HG03571 (cell line): ENCODE results near the gene ANAPC2.

Source experiments
- ATAC-seq: cut with Tn5 transposase; IDR thresholded peaks from one replicate; pipeline ENCODE4 v1.9.1; 2021; ENCODE audit not compliant: unreplicated experiment

The ANAPC2 gene

DNA sequence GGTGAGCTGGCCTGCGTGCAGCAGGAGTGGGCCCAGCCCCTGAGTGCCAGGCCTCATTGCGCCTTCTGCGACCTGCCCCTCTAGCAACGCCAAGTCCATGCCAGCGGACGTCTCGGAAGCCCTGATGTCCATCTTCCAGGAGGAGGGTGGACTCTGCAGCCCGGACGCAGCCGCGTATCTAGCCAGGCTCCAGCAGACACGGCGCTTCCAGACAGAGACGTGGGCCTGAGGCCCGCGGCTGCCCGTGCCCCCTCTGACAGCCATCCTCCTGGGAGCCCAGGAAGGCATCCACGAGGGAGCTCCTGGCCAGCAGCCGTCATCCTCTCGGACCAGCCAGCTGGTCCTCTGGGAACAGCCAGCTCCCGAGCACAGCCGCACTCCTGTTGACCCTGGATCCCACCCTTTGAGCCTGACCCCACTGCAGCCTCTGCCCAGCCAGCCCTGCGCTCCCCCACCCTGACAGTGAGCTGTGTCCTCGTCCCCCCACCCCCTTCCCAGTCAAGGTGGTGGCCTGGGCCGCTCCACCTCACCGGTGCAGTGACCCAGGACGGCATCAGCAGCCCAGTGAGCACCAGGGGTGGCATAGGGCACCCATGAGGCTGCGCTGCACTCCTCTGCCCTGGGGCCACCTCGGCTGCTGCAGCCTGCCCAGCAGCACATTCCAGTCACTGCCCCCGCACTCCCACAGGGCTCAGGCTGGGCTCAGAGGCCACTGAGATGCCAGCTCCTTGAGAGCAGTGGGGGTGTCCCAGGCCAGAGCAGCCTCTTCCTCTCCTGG lies 28.0 kb upstream of the ANAPC2 start:
- no peak for ATAC-seq

DNA sequence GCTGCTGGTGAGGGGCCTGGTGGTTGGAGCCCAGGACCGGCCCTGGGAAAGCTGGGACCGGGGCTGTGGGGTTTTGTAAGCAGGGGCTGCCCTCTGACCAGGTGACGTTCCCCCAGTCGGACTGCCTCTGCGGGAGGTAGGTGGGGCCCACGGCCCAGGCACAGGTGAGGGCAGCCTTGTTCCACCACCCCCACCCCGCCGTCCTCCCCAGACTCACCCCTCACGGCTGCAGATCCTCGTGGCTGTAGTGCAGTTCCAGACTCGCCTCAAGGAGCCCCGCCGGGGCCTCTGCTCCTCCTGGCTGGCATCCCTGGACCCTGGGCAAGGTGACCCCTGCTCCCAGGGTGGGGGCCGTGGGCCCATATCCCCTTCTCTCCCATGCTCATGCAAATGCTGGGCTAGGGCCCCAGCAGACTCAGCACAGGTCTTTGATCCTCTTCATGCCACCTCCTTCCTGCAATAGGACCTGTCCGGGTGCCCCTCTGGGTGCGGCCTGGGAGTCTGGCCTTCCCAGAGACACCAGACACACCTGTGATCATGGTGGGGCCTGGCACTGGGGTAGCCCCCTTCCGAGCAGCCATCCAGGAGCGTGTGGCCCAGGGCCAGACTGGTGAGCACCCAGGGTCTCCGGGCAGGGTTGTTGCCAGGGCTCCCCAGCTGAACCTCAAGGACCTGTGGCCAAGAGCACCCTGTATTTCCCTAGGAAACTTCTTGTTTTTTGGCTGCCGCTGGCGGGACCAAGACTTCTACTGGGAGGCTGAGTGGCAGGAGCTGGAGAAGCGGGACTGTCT lies 27.0 kb upstream of the ANAPC2 start:
- no peak for ATAC-seq

DNA sequence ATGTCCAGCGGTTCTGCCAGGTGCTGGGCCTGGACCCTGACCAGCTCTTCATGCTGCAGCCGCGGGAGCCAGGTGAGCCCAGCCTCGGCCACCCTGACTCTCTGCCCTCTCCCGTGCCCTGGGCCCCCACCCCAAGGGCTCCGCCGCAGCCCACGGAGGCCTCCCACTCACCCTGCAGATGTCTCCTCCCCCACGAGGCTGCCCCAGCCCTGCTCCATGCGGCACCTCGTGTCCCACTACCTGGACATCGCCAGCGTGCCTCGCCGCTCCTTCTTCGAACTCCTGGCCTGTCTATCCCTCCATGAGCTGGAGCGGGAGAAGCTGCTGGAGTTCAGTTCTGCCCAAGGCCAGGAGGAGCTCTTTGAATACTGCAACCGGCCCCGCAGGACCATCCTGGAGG lies 26.3 kb upstream of the ANAPC2 start:
- ATAC-seq = no peak

DNA sequence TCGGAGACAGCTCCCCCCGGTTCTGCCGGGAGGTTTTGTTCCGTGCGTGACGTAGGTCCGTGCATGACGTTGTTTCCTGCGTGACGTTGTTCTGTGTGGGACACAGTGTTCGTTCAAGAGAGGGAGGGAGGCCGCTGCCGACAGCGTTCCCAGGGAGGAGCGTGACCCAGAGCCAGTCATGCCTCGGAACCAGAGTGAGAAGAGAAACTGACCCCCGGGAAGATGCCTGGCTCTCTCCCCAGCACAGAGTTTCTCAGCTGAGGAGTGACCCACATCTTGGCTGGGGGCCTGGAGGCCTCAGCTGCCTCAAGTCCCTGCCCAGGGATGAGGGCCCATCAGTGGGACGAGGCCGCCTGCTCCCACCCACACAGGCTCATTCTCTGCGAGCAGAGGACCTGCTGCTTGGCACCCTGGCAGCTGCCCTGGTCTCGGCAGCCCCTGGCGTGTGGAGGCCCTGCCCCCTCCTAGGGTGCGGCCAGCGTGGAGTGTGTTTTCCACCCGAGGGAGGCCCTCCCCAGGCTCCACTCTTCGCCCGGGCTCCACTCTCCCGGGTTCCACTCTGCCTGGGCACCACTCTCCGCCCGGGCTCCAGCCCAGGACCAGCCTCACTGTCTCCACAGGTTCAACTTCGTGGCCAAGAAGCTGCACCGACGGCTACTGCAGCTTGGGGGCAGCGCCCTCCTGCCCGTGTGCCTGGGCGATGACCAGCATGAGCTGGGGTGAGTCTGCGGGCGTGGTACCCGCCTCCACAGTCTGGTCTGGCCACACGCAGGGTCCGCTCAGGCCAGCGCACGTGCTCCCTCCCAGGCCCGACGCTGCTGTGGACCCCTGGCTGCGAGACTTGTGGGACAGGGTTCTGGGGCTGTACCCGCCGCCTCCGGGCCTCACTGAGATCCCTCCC lies 25.1 kb upstream of the ANAPC2 start:
- no peak for ATAC-seq

DNA sequence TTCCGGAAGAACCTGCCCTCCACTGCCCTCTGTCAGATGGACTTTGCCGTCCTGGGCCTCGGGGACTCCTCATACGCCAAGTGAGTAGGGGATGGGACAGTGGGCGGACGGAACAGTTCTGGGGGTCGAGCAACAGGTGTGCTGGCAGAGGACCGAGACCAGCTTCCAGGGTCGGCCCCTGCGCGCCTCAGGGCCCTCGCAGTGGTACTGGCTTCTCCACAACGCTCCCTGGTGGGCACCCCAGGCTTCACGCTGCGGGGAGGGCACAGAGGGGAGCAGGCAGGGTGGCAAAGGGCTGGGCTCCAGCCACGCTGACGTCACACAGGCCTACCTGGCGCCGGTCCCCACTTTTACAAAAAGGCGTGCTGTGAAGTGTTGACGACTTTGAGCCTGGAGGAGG lies 24.2 kb upstream of the ANAPC2 start:
- no peak for ATAC-seq

DNA sequence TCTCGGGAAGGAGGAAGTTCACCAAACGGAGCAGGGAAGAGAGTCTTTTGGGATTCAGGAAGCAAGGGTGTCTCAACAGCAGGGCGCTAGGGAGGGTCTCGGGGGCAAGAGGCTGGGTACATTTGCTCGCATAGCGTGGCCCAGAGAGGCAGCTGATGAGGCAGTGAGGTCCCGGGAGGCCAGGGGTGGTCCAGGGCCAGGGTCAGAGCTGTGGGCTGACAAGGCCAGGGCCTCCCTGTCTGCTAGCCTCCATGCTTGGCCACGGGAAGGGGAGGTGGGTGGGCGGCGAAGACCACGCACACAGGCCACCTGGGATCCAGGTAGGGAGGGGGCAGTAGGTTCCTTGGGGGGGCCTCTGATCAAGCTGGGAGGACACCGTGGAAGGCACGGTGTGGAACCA lies 23.2 kb upstream of the ANAPC2 start:
- no peak for ATAC-seq

DNA sequence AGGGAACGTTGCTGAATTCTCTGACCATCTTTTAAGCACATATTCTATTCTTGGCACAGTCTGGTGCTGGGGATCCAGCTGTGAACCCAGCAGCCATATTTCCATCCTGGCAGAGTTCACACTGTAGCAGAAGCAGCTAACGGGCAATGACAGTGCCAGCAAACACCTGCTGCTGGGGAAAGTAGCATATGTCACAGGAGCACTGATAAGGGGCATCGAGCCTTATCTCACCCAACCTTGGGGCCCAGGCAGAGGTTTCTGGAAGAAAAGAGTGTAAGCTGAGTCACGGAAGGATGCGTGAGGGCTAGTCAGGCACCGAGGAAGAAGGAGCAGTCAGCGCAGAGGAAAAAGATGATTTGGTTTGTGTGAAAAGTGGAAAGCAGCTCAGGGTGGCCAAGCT lies 18.2 kb upstream of the ANAPC2 start:
- ATAC-seq = no peak

DNA sequence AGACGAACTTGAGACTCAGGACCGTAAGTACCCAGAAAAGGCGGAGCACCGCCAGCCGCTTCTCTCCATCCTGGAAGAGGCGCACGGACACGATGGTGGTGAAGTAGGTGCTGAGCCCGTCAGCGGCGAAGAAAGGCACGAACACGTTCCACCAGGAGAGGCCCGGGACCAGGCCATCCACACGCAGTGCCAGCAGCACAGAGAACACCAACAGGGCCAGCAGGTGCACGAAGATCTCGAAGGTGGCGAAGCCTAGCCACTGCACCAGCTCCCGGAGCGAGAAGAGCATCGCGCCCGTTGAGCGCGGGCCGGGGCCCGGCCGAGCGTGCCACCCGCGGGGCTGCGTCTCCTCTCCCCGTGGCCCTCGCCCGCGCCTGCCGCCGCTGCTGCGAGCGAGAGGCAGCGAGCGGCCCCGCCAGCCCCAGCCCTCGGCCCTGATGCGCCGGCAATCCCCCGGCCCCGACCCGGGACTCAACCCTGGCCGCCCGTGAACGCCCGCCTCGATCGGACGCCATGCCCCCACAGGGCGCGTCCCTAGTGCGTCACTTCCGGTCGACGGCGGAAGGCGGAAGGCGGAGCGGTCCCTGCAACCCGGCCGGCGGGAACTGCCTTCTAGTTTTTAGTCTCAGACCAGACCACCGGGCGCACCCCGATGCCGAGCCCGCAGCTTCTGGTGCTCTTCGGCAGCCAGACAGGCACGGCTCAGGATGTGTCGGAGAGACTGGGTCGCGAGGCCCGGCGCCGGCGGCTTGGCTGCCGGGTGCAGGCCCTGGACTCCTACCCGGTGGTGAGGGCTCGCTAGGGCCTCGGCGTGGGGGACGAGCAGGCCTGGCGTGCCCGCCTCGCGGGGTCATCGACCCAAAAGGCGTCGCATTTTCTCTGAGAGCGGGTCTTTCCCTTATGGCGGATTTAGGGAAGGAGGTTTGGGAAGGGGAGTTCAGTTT lies 17.0 kb upstream of the ANAPC2 start, which contains the start of the genes NDOR1 and TMEM203:
Gene NDOR1 (plus strand): TSS at position 575 of the 944 bp plus-strand sequence. CDS start 78 bp downstream, at position 653.
Gene TMEM203 (minus strand): TSS at position 523 of the 944 bp plus-strand sequence. CDS start 234 bp downstream, at position 289.
- ATAC-seq = no peak

DNA sequence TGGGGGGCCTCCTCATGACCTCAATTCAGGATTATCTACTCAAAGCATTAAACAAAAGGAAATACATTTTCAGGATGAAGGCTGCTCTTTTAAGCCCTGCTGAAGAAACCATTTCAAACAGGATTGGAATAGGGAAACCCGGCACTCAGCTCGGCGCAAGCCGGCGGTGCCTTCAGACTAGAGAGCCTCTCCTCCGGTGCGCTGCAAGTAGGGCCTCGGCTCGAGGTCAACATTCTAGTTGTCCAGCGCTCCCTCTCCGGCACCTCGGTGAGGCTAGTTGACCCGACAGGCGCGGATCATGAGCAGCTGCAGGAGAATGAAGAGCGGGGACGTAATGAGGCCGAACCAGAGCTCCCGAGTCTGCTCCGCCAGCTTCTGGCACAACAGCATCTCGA lies 16.4 kb upstream of the ANAPC2 start:
- ATAC-seq = no peak

DNA sequence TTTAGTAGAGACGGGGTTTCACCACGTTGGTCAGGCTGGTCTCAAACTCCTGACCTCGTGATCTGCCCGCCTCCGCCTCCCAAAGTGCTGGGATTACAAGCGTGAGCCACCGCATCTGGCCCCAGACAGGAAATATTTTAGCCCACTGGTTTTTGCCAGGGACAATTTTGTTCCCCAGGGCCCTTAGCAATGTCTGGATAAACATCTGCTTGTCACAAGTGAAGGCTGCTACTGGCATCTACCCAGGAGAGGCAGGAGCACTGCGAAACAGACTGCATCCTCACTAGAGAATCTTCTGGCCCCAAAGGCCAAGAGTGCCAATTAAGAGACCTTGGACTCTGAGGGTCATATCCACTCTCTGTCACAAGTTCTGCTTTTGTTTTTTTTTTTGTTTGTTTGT lies 14.6 kb upstream of the ANAPC2 start:
- no peak for ATAC-seq

DNA sequence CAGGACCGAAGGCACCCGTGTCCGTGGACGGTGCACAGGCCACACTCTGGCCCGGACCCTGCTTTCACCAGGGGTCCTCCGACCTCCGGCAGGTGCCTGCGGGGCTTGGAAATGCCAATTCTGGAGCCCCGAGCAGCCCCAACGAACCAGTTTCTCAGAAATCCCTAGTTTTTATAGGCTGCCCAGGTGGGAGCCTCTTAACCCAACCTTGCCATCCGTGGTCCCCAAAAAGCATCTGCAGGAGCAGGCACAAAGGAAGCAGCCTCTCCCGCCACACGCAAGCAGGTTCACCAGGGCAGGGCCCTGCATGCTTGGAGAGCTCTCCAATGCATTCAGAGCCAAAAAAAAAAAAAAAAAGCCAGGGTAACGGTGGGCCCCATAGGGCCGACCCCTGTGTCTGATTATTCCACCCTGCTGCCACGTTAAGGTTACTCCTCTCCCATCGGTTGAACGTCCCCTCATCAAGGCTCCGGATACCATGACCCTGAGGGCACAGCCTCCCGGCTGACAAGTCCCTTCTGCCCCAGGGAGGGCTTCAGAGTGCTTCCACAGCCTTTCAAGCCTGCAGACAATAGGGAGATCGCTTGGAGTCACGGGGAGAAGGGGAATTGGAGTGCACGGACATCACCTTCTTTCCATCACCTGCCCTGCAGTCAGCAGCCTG lies 13.0 kb upstream of the ANAPC2 start:
- no peak for ATAC-seq

DNA sequence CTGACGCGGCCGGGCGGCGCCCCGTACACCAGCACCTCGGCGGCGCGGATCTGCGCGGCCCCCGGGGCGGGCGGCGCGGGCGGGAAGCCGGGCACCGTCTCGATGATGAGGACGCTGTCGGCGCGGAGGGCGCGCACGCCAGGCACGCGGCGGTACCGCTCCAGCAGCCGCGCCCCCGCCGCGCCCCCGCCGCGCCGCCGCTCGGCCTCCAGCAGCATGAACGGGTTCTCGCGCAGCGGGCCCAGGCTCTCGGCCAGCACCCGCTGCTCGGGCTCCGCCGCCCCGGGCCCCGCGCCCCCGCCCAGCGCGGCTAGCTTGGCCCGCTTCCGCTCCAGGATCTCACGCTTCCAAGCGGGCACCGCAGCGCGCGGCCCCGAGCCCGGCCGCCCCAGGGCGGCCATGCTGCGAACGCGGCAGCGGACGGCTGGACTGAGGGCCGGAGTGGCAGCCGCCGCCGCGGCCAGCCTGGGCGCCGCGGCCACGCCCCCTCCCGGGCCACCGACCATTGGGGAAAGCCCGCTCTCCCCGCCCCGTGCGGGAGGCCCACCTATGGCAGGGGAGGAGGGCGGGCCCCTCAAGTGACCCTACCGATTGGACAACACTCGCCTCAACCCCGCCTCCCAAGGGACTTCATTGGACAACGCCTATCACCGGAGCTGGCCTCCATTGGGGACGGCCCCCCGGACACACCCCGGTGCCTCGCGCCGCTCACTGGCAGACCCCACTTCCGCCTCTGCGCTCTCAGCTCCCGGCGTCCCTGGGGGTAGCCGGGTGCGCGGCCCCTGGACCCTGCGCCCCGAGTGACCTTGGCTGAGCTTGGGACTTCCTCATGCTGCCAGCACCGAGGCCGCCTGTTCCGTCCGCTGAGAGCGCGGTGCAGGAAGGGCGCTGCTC lies 12.2 kb upstream of the ANAPC2 start, which contains the start of gene TPRN:
Gene TPRN (minus strand): TSS at position 431 of the 894 bp plus-strand sequence. CDS start 30 bp downstream, at position 401.
- ATAC-seq = peak; percentile 80

DNA sequence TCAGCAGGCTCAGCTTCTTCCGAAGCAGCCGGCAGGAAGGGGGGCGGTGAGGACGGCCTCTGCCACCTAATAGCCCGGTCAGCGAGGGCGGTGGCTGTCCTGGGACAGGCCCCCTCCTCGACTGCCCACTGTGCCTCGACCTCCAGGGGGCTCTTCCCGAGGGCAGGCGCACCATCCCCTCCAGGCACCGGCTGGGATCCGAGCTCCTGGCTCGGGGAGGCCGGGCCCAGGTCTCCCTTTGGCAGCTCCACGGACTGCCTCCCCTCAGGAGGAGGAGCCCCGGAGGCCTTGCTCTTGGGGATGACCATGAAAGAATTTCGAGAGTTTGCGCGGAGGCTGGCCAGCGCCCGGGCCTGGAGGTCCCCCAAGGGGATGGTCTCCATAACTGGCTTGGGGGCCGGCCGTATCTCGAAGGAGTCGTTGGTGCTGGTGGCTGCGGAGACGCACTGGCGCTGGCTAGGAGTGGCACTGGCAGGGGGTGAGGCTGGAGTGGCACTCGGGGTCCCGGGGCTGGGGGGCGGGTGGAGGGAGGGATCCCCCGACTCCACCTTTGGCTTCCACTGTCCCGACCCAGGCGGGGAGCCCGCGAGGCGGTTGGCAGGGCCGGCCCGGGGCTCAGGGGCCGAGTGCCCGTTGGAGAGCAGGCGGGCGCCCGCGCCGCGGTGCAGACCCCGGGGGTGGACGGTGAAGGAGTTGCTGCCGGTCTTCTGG lies 11.2 kb upstream of the ANAPC2 start:
- no peak for ATAC-seq

DNA sequence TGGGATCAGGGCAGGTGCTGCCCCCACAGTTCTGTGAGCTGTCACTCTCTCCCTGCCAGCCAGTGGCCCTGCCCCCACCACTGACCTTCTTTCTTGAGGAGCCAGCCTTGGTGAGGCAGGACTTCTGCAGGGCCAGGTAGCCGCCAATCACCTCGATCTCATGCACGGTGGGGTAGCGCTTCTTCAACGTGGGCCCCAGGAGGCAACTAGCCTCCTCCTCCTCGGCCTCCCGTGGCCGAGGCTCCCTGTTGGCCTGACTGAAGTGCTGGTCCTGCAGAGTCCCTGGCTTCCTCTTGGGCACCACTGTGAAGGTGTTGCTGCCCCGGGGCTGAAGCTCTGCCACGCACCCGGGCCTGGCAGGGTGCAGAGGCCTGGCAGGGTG lies 10.5 kb upstream of the ANAPC2 start:
- ATAC-seq = no peak

DNA sequence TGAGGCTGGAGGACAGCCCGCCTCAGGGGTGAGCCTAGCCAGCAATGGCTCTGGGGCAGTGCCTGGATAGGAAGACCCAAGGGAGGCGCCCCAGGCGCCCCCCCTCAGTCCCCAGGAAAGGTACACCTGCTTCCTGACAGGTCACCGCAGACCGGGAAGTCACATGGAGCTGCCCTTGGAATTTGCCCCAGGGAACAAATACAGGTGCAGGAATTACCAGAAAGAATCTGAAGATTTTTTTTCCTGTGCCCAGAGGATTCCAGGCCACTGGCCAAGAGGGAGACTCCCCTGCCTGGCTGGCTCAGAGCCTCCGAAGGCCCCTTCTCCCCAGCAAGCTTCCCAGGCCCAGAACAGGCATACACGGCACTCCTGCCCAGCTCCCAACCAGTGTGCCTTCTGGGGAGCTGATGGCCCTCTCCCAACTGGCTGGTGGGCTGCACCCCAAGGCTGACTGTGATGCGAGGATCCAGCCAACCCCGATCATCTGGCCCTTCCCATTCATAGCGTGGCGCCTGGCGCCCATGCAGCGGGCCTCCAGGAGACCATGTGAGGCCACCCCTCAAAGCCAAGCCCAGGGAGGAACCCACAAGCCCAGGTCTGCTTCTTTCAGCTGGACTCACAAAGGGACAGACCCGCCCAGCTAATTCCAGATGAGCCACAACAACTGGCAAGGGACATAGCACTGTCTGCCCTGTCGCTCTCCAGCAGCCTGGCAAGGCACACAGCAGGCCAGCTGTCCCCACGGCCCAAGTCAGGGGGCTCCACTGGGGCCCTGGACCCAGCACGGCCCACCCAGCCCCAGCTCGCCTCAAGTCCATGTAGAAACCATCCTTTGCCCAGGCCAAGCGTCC lies 9.9 kb upstream of the ANAPC2 start:
- ATAC-seq = no peak

DNA sequence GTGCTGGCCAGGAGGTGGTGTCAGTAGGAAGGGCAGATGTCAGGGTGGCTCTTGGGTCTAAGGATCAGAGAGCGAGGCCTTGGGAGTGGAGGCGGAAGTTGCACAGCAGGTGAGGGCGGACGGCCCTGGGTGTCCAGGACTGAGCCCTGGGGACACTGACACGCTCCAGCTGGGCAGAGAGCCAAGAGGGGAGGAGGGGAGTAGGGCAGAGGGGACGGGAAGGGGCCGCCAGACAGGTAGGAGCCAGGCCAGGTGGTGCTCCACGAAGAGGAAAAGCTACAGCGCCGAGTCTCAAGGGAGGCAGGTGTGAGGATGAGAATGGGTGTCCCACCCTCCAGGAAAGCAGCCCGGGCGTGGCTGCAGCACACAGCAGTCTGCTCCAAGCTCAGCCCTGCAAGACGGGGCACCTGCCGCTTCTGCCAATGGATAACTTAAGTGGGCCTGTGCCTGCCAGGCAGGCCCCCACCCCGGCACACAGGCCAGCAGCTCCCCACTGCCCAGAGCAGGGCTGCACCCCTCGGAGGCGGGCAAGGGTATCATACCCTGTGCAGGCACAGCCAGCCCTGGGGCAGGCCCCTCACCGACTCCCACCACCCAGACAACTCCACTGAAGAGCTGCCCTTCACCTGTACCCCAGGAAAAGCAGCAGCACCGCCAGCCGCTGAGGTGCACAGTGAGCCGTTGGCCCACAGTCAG lies 7.3 kb upstream of the ANAPC2 start:
- no peak for ATAC-seq
